H1 (cell line): ENCODE measurements around the gene FOLR1. TPM values are rescaled to one million over a fixed set of nuclear protein-coding genes. Genes with fewer than 3 reads are reported as not detected.

ENCODE experiments used
- CTCF ChIA-PET: fragments of 300-600 bp; sonication (Branson Sonifier 250); formaldehyde crosslinking; loops from one replicate; lab custom pipeline; 2021; ENCODE audit not compliant: partially characterized antibody; lab: Charles Lee
- POLR2A ChIA-PET: fragments of 300-600 bp; sonication (Branson Sonifier 250); formaldehyde crosslinking; loops from one replicate; lab custom pipeline; 2021; ENCODE audit warnings: inconsistent platforms; ENCODE audit not compliant: partially characterized antibody; lab: Charles Lee
- DNase-seq, 2 experiments: peaks; one replicate each; pipeline versions ENCODE4 v3.0.0 to v3.0.0-alpha.2; 2010 to 2022; ENCODE audit warnings: low spot score in 2 of 2, low read depth in 1 of 2, mixed read lengths in 1 of 2
- FAIRE-seq: peaks from 2 replicates; lab custom pipeline; 2011; peaks lifted over from hg19 to GRCh38; lab: Jason Lieb, UNC
- H2AFZ ChIP-seq: 2 replicates; pipeline ENCODE4 v1.8.1; 2012; ENCODE audit warnings: low read length, inconsistent platforms
- H2AK5ac ChIP-seq: 2 replicates; pipeline ENCODE4 v1.6.1; 2013; ENCODE audit warnings: low read depth, low read length
- H2BK120ac ChIP-seq: replicated peaks from 2 replicates; pipeline ENCODE3; 2013; ENCODE audit warnings: low read depth, low read length, inconsistent platforms
- H2BK12ac ChIP-seq: 2 replicates; pipeline ENCODE4 v1.6.1; 2013; ENCODE audit warnings: low read depth, low read length
- H2BK15ac ChIP-seq: 2 replicates; pipeline ENCODE4 v1.6.1; 2013; ENCODE audit warnings: low read length
- H2BK20ac ChIP-seq: 2 replicates; pipeline ENCODE4 v1.6.1; 2013; ENCODE audit warnings: low read length
- H2BK5ac ChIP-seq: 2 replicates; pipeline ENCODE4 v1.6.1; 2013; ENCODE audit warnings: low read depth, low read length
- H3K14ac ChIP-seq: 2 replicates; pipeline ENCODE4 v1.6.1; 2013; ENCODE audit warnings: inconsistent platforms; ENCODE audit not compliant: insufficient read length
- H3K18ac ChIP-seq: 2 replicates; pipeline ENCODE4 v1.6.1; 2013; ENCODE audit warnings: low read length; ENCODE audit errors: extremely low read depth
- H3K23ac ChIP-seq: 2 replicates; pipeline ENCODE4 v1.6.1; 2013; ENCODE audit warnings: inconsistent platforms; ENCODE audit not compliant: insufficient read length
- H3K23me2 ChIP-seq: 2 replicates; pipeline ENCODE4 v1.6.1; 2013; ENCODE audit warnings: low read depth, low read length
- H3K27ac ChIP-seq: 2 replicates; pipeline ENCODE4 v1.6.1; 2011; ENCODE audit warnings: low read depth, low read length, inconsistent platforms
- H3K27me3 ChIP-seq, 4 experiments: replicated peaks in 1 of 4; 1 replicate in 1 of 4; 2 replicates in 3 of 4; pipeline versions ENCODE4 v1.6.1 to v1.8.1; 2011 to 2013; ENCODE audit warnings: low read length in 3 of 4, mild to moderate bottlenecking in 3 of 4, inconsistent platforms in 2 of 4, mixed read lengths in 2 of 4, moderate library complexity in 1 of 4; ENCODE audit not compliant: control insufficient read depth in 3 of 4, insufficient read depth in 3 of 4; ENCODE audit errors: extremely low read depth in 1 of 4
- H3K36me3 ChIP-seq, 4 experiments: 2 replicates each; pipeline versions ENCODE4 v1.6.1 to v1.8.1; 2011 to 2013; ENCODE audit warnings: mild to moderate bottlenecking in 4 of 4, low read length in 3 of 4, moderate library complexity in 2 of 4, control low read depth in 1 of 4, inconsistent platforms in 1 of 4; ENCODE audit not compliant: insufficient read depth in 4 of 4, control insufficient read depth in 2 of 4
- H3K4ac ChIP-seq: replicated peaks from 2 replicates; pipeline ENCODE3; 2013; ENCODE audit warnings: low read length, low read depth, mixed read lengths, inconsistent platforms; ENCODE audit not compliant: insufficient read length
- H3K4me1 ChIP-seq, 4 experiments: replicated peaks in 1 of 4; 1 replicate in 1 of 4; 2 replicates in 3 of 4; pipeline versions ENCODE4 v1.6.1 to v1.8.1; 2011 to 2013; ENCODE audit warnings: low read length in 3 of 4, inconsistent platforms in 2 of 4, mixed read lengths in 1 of 4; ENCODE audit not compliant: insufficient read depth in 4 of 4, control insufficient read depth in 3 of 4
- H3K4me2 ChIP-seq, 2 experiments: 2 replicates each; pipeline versions ENCODE4 v1.6.1 to v1.8.1; 2011 to 2013; ENCODE audit warnings: low read depth in 2 of 2, low read length in 2 of 2, control low read depth in 1 of 2, inconsistent platforms in 1 of 2, mild to moderate bottlenecking in 1 of 2; ENCODE audit not compliant: insufficient read depth in 1 of 2
- H3K4me3 ChIP-seq, 4 experiments: fragments of 200-600, 300-600 bp in 1 of 4; sonication (generic), shearing (Covaris generic), sonication (Bioruptor Twin) in 1 of 4; 2 replicates each; pipeline versions ENCODE4 v1.5.1 to v1.8.1; 2011 to 2016; ENCODE audit warnings: low read length in 4 of 4, low read depth in 3 of 4, control low read depth in 2 of 4, inconsistent platforms in 2 of 4, mild to moderate bottlenecking in 2 of 4, mixed read lengths in 1 of 4, moderate library complexity in 1 of 4; ENCODE audit not compliant: insufficient read depth in 2 of 4; ENCODE audit errors: extremely low read depth in 1 of 4
- H3K56ac ChIP-seq: replicated peaks from 2 replicates; pipeline ENCODE3; 2013; ENCODE audit warnings: low read depth, mild to moderate bottlenecking, mixed read lengths, low read length, inconsistent platforms; ENCODE audit not compliant: insufficient read length
- H3K79me1 ChIP-seq: 2 replicates; pipeline ENCODE4 v1.6.1; 2013; ENCODE audit warnings: low read depth, low read length, control low read depth
- H3K79me2 ChIP-seq, 2 experiments: 2 replicates each; pipeline versions ENCODE4 v1.6.1 to v1.8.1; 2012 to 2013; ENCODE audit warnings: low read length in 2 of 2, mild to moderate bottlenecking in 2 of 2, inconsistent platforms in 1 of 2; ENCODE audit not compliant: insufficient read depth in 2 of 2, control insufficient read depth in 1 of 2
- H3K9ac ChIP-seq, 4 experiments: replicated peaks in 1 of 4; 1 replicate in 1 of 4; 2 replicates in 3 of 4; pipeline versions ENCODE4 v1.6.1 to v1.8.1; 2011 to 2013; ENCODE audit warnings: low read depth in 3 of 4, low read length in 3 of 4, control low read depth in 2 of 4, mild to moderate bottlenecking in 2 of 4, moderate library complexity in 2 of 4, inconsistent platforms in 1 of 4; ENCODE audit errors: extremely low read depth in 1 of 4
- H3K9me3 ChIP-seq, 2 experiments: 2 replicates each; pipeline versions ENCODE4 v1.6.1 to v1.8.1; 2012 to 2013; ENCODE audit warnings: mild to moderate bottlenecking in 2 of 2, moderate library complexity in 2 of 2, control low read depth in 1 of 2, inconsistent platforms in 1 of 2, low read depth in 1 of 2, low read length in 1 of 2, mixed read lengths in 1 of 2; ENCODE audit not compliant: insufficient read depth in 2 of 2
- H4K20me1 ChIP-seq, 2 experiments: replicated peaks in 1 of 2; 2 replicates each; pipeline versions ENCODE3 to v1.8.1; 2011 to 2013; ENCODE audit warnings: inconsistent platforms in 2 of 2, low read length in 2 of 2, mild to moderate bottlenecking in 1 of 2; ENCODE audit not compliant: insufficient read depth in 2 of 2, control insufficient read depth in 1 of 2
- H4K5ac ChIP-seq: 2 replicates; pipeline ENCODE4 v1.6.1; 2013; ENCODE audit warnings: low read length, low read depth, mixed read lengths, inconsistent platforms; ENCODE audit not compliant: insufficient read length
- H4K8ac ChIP-seq: 2 replicates; pipeline ENCODE4 v1.8.0; 2013; ENCODE audit warnings: mild to moderate bottlenecking, moderate library complexity, low read length, inconsistent platforms; ENCODE audit not compliant: insufficient read depth; ENCODE audit errors: extremely low read depth
- H4K91ac ChIP-seq: replicated peaks from 2 replicates; pipeline ENCODE3; 2013; ENCODE audit warnings: low read length, mixed read lengths, inconsistent platforms; ENCODE audit not compliant: insufficient read length
- ASH2L ChIP-seq: fragments of 200-600, 300-600 bp; sonication (generic); IDR thresholded peaks from one replicate; pipeline ENCODE4 v1.7.1; 2017; ENCODE audit warnings: low read length
- CBX8 ChIP-seq: fragments of 300-800, 300-1000 bp; sonication (generic); IDR thresholded peaks from 2 replicates; pipeline ENCODE4 v1.7.1; 2016; ENCODE audit warnings: low read depth, low read length, borderline replicate concordance
- EGR1 ChIP-seq: IDR thresholded peaks from 2 replicates; pipeline ENCODE4 v1.6.1; 2011; ENCODE audit warnings: low read depth, low read length, borderline replicate concordance
- KDM1A ChIP-seq: fragments of 200-600, 300-600 bp; sonication (generic); IDR thresholded peaks from 2 replicates; pipeline ENCODE4 v1.7.1; 2016; ENCODE audit warnings: mild to moderate bottlenecking, low read length, borderline replicate concordance
- KDM4A ChIP-seq: IDR thresholded peaks from one replicate; pipeline ENCODE4 v1.7.1; 2012; ENCODE audit warnings: low read depth, mild to moderate bottlenecking, moderate library complexity, low read length, inconsistent platforms; ENCODE audit not compliant: severe bottlenecking
- NANOG ChIP-seq: IDR thresholded peaks from 2 replicates; pipeline ENCODE4 v1.6.1; 2011; ENCODE audit warnings: low read length, low read depth, mild to moderate bottlenecking, inconsistent platforms; ENCODE audit not compliant: insufficient read depth, poor library complexity, severe bottlenecking
- POU5F1 ChIP-seq: IDR thresholded peaks from 2 replicates; pipeline ENCODE4 v1.6.1; 2011; ENCODE audit warnings: low read depth, mild to moderate bottlenecking, low read length, moderate library complexity
- RBBP5 ChIP-seq: IDR thresholded peaks from 2 replicates; pipeline ENCODE4 v1.7.1; 2012; ENCODE audit warnings: low read depth, mild to moderate bottlenecking, inconsistent platforms, low read length, moderate library complexity, borderline replicate concordance
- TAF7 ChIP-seq: optimal IDR thresholded peaks from 2 replicates; pipeline ENCODE3; 2011; ENCODE audit warnings: low read depth, mild to moderate bottlenecking, inconsistent platforms, low read length, moderate library complexity, borderline replicate concordance
- TCF12 ChIP-seq: IDR thresholded peaks from 2 replicates; pipeline ENCODE4 v1.6.1; 2011; ENCODE audit warnings: low read depth, mild to moderate bottlenecking, low read length
- ZNF274 ChIP-seq: IDR thresholded peaks from 2 replicates; pipeline ENCODE4 v1.7.0; 2012; ENCODE audit warnings: low read length, borderline replicate concordance; ENCODE audit errors: extremely low read depth
- WGBS, 2 experiments: shearing (Covaris generic) in 1 of 2; methylation state at CpG; one replicate each; pipeline versions ENCODE4 v1.1.6 to v1.1.7; 2013 to 2015; ENCODE audit warnings: low lambda C conversion rate in 2 of 2, mixed read lengths in 2 of 2, inconsistent platforms in 1 of 2, low coverage in 1 of 2, missing lambda C conversion rate in 1 of 2; ENCODE audit not compliant: insufficient replicate concordance in 2 of 2, insufficient coverage in 1 of 2, insufficient read length in 1 of 2; ENCODE audit errors: extremely low coverage in 1 of 2, missing lambda C conversion rate in 1 of 2; 5-methylcytosine and 5-hydroxymethylcytosine counted together
- polyA plus RNA-seq, 7 experiments: library from polyadenylated mRNA; depleted of rRNA in 3 of 7; stranded (reverse) in 5 of 7; unstranded in 2 of 7; fragments of >200 nt in 5 of 7; fragments of 200-250 nt in 2 of 7; gene quantifications; 1 replicate in 5 of 7; 2 replicates in 1 of 7; 4 replicates in 1 of 7; pipeline versions ENCODE4 v1.2.1 to v1.2.3, GENCODE V29; 2011 to 2013; ENCODE audit warnings: missing spikeins in 2 of 7, mixed read lengths in 2 of 7
- total RNA-seq: library from RNA; stranded (reverse); fragmentation: NEBNext Ultra II Directional; extraction: Animal tissue kit (Norgen Biotek cat#: 25700); gene quantifications from 2 replicates; pipeline ENCODE4 v1.2.1, GENCODE V29; 2021

Gene FOLR1
- total and polyA plus RNA-seq, 2 of the 8 experiments (the other 6 are each of a cell fraction or from before 2014, with no cell fraction given): 1.3 TPM; not detected in 1

DNA sequence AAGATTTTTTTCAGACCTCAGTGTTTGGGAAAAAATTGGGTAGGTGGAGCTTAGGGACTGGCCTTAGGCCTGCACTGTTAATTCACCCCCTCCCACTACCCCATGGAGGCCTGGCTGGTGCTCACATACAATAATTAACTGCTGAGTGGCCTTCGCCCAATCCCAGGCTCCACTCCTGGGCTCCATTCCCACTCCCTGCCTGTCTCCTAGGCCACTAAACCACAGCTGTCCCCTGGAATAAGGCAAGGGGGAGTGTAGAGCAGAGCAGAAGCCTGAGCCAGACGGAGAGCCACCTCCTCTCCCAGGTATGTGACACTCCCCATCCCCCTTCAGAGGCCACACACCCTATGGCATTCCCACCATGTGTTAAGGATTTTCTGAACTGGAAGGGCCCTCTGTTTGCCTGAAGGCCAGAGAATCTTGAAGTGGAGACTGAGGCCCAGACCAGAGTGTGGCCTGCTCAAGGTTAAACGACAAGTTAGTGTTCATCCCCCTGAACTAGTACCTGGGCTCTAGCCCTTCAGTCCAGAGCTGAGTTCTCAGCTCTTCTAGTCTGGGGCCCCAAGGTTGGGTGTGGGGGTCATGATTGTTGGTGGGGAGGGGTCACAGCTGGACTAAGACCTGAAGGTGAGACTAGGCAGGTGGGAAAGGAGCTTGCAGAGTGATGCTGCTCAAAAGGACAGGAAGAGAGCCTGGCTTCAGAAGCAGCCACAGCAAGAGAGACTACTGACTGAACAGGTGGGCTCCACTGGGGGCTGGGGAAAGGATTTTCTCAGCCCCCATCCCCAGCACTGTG is 2.3 kb upstream of the FOLR1 start:
- peak overlapping the region; percentile 25; the same call in 1 of the 2 replicates for H4K8ac ChIP-seq
- H3K4me1 ChIP-seq: peaks cover 0 to 3% (median 0%) of the 10 kb centered on the region in 4 experiments; a peak in 1 of 7 replicates
- no peak overlapping the region for H4K5ac ChIP-seq
- H2AFZ ChIP-seq: peak overlapping the region; percentile 55; the same call in 1 of the 2 replicates
- no peaks in the 10 kb centered on the region for H3K23me2 ChIP-seq
- no peaks in the 10 kb centered on the region for H3K9me3 ChIP-seq
- H4K91ac ChIP-seq: no peak overlapping the region
- H3K79me1 ChIP-seq: no peaks in the 10 kb centered on the region
- H3K23ac ChIP-seq: no peak overlapping the region
- H3K4me3 ChIP-seq: no peak overlapping the region
- DNase-seq (no peak), FAIRE-seq (no peak)
- H3K18ac ChIP-seq: no peak overlapping the region
- POLR2A ChIA-PET: interaction anchor here (0.6 to 2.0 kb wide), 3 partner anchors 77 to 1588 kb away, joined by 3 to 9 read pairs (median 6); partner anchors contain the start of gene ANAPC15
- H3K79me2 ChIP-seq: no peaks in the 10 kb centered on the region
- no peak overlapping the region for H3K9ac ChIP-seq
- no peaks in the 10 kb centered on the region for H3K36me3 ChIP-seq
- H2BK12ac ChIP-seq: no peak overlapping the region
- no peak overlapping the region for H3K14ac ChIP-seq
- H3K4ac ChIP-seq: no peak overlapping the region
- H2BK20ac ChIP-seq: no peak overlapping the region
- H2AK5ac ChIP-seq: no peak overlapping the region
- H3K56ac ChIP-seq: no peak overlapping the region
- WGBS, 2 experiments: 77% methylated on average over 2 of the region's 3 CpGs; no CpG with 5 or more reads in 1 of the 2 experiments
- no peak overlapping the region for H3K27ac ChIP-seq
- H2BK15ac ChIP-seq: 0 out of 2 replicates have a peak overlapping the region, but pooled peaks have one; percentile 61
- no peaks in the 10 kb centered on the region for H4K20me1 ChIP-seq
- H3K4me2 ChIP-seq: no peak overlapping the region
- H2BK120ac ChIP-seq: no peak overlapping the region
- CTCF ChIA-PET: interaction anchor here (0.8 to 2.8 kb wide), 14 partner anchors 8 to 384 kb away, joined by 3 to 16 read pairs (median 4); partner anchors contain the start of gene ANAPC15
- H2BK5ac ChIP-seq: no peak overlapping the region
- no peaks in the 10 kb centered on the region for H3K27me3 ChIP-seq
- no peak for TF ChIP-seq EGR1
- no peak for TF ChIP-seq ASH2L
- no peak for TF ChIP-seq KDM4A
- TF ChIP-seq KDM1A: no peak
- no peak for TF ChIP-seq ZNF274
- no peak for TF ChIP-seq NANOG
- TF ChIP-seq POU5F1: no peak
- TF ChIP-seq TAF7: no peak
- TF ChIP-seq RBBP5: no peak
- no peak for TF ChIP-seq CBX8
- TF ChIP-seq TCF12: no peak
